ENCODE results near the gene PEA15.

The PEA15 gene

GRCh38 chr1:160208557-160209320 lies 3.6 kb downstream of the PEA15 start:
- DNase-seq (ENCODE audit: low read depth in 3 of 3): no peak

- no peak for DNase-seq (ENCODE audit: low read depth in 3 of 3)
Observed at GRCh38 chr1:160209321-160210046, 4.3 kb downstream of the PEA15 start.

- no peak for DNase-seq (ENCODE audit: low read depth in 3 of 3)
Observed at GRCh38 chr1:160210561-160210960, 5.4 kb downstream of the PEA15 start.

DNA sequence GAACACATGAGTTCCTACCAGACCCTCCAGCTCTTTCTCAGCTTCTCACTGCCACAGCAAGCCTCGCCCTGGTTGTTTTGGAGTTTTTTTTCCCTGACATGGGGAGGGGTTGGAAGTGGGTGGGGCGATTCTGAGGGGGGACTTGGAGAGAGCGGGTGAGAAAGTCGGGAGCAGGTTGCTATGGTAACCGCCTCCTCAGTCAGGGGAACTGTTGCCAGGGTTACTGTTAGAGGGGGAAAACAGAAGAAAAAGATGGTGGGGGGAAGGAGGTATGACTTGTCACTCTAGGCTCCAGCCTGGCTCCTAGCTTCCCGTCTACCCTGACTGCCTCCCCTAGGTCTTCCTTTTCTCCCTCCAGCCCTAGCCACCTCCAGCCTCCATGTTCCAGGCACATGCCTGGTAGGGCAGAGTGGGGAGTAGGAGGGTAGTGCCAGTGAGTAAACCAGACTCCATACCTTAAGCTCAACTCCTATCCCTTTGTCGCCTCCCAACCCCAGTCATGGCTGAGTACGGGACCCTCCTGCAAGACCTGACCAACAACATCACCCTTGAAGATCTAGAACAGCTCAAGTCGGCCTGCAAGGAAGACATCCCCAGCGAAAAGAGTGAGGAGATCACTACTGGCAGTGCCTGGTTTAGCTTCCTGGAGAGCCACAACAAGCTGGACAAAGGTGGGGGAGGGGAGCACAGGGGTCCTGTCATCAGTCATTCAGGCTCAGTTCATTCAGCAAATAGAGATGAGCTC lies 6.0 kb downstream of the PEA15 start:
- no peak for DNase-seq (ENCODE audit: low read depth in 3 of 3)

DNA sequence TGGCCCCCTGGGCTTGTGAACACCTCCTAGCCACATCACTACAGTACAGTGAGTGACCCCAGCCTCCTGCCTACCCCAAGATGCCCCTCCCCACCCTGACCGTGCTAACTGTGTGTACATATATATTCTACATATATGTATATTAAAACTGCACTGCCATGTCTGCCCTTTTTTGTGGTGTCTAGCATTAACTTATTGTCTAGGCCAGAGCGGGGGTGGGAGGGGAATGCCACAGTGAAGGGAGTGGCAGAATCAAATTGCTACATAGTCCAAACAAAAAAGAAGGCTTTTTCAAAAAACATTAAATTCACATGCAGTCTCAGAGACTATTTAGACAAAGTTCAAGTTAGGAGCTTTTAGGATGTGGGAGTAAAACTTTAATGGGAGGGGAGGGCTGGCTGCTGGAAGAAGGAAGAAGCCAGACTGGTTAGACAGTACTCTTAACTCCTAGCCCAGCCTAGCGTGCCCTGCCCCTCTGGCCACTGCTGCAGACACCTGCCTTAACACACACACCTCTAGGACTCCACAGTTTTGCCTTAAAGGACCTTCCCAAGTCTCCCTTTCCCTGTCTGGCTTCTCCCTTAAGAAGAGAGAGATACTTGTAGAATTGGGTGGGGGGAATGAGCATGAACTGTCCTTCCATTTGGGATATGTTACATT lies 9.4 kb downstream of the PEA15 start:
- no peak for DNase-seq (ENCODE audit: low read depth in 3 of 3)

GRCh38 chr1:160216301-160216700 lies 11.1 kb downstream of the PEA15 start:
- no peak for DNase-seq (ENCODE audit: low read depth in 3 of 3)

GRCh38 chr1:160217481-160218051 lies 12.4 kb downstream of the PEA15 start:
- no peak for DNase-seq (ENCODE audit: low read depth in 3 of 3)

DNA sequence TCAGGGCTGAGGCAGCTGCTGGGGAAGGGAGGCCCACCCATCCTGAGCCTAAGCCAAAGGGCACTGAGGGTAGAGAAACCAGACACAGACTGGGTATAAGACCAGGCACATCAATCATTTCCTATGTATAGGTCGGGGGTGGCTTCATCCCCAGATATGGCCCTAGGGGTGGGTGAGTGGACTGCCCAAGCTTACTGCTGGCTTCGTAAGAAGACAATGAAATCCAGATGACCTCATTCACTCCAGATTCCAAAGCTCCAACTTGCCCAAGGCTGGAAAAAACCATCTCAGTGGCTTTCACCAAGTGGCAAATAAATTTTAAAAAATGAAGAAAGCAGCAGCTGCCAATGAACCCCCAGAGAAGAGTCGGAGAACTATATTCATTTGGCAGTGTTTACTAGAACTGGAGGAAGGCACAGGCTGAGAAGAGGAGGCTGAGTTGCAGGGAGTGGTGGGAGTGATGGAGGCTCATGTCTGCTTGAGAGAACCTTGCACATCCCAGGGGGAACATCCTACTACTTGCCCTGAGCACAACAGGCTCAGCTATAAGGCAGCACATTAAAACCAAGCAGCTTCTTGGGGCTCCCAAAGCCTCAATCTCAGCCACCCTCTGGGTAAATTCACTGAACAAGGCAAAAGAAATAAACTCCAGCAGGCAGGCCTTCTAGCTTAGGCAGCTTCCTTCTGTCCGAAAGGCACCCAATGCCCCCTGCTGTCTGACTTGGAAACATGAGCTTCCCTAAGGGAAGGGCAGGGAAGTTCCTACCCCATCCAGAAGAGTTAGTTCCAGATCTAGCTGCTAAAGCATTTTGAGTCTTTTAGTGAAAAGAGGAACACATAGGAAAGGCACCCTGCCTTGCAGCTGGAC lies 14.1 kb downstream of the PEA15 start:
- DNase-seq (ENCODE audit: low read depth in 3 of 3): no peak

DNA sequence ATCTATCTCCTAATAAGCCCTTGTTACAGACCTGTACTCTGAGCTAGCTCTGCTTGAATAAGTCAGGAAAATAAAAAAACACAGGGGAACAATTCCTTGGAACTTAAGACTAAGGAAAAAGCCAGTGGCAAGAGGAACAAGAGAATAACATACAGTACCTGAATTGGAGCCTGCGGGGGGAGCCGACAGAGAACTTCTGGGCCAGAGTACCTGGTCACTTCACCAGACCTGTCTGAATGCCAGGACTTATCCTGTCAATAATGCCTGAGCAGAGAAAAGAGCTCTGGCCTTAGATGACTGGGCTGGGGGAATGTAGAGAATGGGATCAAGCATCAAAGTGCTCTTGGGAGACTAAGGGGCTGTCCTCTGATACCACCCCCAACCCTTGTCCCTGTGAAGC lies 15.1 kb downstream of the PEA15 start:
- DNase-seq (ENCODE audit: low read depth in 3 of 3): no peak

- DNase-seq (ENCODE audit: low read depth in 3 of 3): no peak
Observed at GRCh38 chr1:160221089-160221488, 15.9 kb downstream of the PEA15 start.

GRCh38 chr1:160222546-160222945 lies 17.4 kb downstream of the PEA15 start:
- no peak for DNase-seq (ENCODE audit: low read depth in 3 of 3)

GRCh38 chr1:160224606-160225005 lies 19.4 kb downstream of the PEA15 start:
- DNase-seq (ENCODE audit: low read depth in 3 of 3): no peak

DNA sequence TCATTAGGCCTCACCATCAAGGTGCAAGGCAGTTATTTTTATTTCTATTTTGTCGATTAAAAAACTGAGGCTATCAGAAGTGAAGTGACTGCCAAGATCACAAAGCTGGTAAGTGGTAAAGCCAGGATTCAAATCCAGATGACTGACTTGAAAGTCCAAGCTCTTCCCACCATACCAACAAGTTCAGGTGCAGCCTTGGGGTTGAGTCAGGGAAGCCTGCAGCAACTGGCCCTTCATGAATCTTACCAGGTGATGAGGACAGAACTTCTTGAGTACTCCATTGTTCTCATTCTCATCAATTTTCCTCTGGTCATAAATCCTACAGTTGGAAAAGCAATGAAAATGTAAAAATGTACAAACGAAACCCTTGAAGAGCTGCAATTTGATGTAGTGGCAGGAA lies 20.2 kb downstream of the PEA15 start:
- DNase-seq (ENCODE audit: low read depth in 3 of 3): no peak

- no peak for DNase-seq (ENCODE audit: low read depth in 3 of 3)
Observed at GRCh38 chr1:160226623-160227022, 21.4 kb downstream of the PEA15 start.

DNA sequence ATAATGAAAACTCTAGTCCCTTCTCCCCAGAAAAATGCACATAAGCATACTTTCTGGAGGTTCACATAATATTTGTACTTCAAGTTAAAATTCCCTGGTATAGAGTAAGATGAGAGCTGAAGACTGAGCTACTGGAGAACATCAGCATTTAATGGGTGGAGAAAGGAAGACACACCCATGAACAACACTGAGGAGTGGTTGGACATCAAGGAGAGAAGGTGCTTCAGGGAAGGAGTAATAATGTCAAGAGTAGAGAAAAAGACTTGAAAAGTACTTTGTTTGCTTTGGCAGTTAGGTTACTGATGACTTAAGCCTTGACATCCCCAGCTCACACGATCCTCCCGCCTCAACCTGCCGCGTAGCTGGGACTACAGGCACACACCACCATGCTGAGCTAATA lies 21.9 kb downstream of the PEA15 start:
- DNase-seq (ENCODE audit: low read depth in 3 of 3): no peak

DNA sequence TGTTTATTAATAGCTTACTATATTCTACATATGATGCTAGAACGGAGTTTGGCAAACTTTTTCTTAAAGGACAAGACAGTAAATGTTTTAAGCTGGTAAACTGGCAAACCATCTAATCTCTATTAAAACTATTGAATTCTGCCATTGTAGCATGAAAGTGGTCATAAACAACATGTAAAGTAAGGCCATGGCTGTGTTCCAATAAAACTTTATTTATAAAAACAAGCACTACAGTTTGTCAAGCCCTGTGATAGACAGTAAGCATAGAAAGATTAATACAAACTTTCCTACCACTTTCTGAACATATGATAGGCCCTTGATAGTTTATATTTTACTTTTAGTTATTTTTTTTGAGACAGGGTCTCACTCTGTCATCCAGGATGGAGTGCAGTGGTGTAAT lies 22.4 kb downstream of the PEA15 start:
- DNase-seq (ENCODE audit: low read depth in 3 of 3): no peak

DNA sequence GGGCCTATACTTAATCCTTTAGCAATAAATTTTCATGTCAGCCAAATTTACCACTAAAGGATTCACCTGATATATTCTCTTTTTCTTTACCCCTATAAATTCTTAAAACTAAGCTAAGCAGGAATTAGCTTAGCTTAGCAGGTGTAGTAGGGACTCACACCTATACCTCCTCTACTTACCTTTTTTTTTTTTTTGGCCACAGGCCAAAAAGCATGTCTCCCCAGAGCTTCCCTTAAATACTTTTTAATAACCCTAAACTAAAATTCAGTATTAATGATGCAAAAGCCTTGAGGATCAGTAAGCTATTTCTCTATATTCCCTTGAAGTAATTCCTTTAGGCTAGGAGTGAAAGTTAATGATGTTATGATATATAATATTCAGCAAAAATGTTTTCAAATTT lies 23.2 kb downstream of the PEA15 start:
- no peak for DNase-seq (ENCODE audit: low read depth in 3 of 3)

- DNase-seq (ENCODE audit: low read depth in 3 of 3): no peak
Observed at GRCh38 chr1:160232911-160233310, 27.7 kb downstream of the PEA15 start.

DNA sequence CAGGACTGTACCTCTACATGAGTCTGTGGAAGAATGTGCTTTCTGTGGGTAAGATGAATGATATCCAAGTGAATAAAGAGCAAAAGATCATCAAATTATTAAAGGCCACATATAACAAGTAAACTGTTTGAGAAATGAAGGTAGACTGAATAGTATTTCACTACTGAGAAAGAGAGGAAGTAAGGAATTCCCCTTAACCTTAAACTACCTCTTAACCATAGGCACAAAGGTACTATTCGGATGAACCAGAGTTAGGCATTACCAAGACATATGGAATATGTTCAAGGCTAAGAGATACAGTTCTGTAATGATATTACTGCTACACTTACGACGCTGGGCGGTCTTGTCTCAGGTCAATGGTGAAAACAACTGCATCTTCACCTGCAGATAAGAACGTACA lies 31.6 kb downstream of the PEA15 start:
- no peak for DNase-seq (ENCODE audit: low read depth in 3 of 3)

DNA sequence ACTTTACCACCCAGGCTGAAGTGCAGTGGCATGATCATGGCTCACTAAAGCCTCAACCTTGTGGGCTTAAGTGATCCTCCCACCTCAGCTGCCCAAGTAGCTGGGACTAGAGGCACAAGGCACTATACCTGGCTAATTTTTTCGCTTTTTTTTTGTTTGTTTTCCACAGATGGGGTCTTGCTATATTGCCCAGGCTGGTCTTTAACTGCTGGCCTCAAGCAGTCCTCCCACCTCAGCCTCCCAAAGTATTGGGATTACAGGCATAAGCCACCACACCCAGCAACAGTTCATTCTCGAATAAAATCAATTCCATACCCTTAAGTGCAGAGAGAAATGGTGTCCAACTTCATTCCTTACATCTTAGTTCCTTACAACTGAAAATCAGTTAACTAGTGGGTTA lies 32.4 kb downstream of the PEA15 start:
- no peak for DNase-seq (ENCODE audit: low read depth in 3 of 3)

GRCh38 chr1:160238408-160238807 lies 33.2 kb downstream of the PEA15 start:
- no peak for DNase-seq (ENCODE audit: low read depth in 3 of 3)

Measured in stimulated activated CD4-positive, alpha-beta T cell treated with anti-CD3 and anti-CD28 coated beads, TNF-alpha, amount 100 ng/mL, for 24 hours (primary cell).